GM23338 (cell line): Measurements from ENCODE around the gene LHX4. TPM values are rescaled to one million over a fixed set of nuclear protein-coding genes. Genes with fewer than 3 reads are reported as not detected.

Source experiments
- ATAC-seq: fragments of 200-7000 bp; cut with Tn5 transposase; 3 replicates; pipeline ENCODE4 v1.9.1; 2020
- DNase-seq: peaks from one replicate; pipeline ENCODE4 v3.0.0-alpha.2; 2015; ENCODE audit warnings: low spot score
- H2AFZ ChIP-seq: fragments of 200-600 bp; sonication (generic); 2 replicates; pipeline ENCODE4 v1.8.0; 2016; ENCODE audit warnings: antibody characterized with exemption, mild to moderate bottlenecking, moderate library complexity
- H3F3A ChIP-seq: fragments of 200-600 bp; sonication (generic); replicated peaks from 2 replicates; pipeline ENCODE4 v1.8.0; 2017; ENCODE audit warnings: antibody characterized with exemption, mixed run types, low read depth
- H3K27ac ChIP-seq: fragments of 200-600 bp; sonication (generic); 2 replicates; pipeline ENCODE4 v1.6.1; 2016; ENCODE audit warnings: low read depth
- H3K27me3 ChIP-seq: fragments of 200-600 bp; sonication (generic); 2 replicates; pipeline ENCODE4 v1.8.0; 2016; ENCODE audit warnings: mild to moderate bottlenecking, mixed run types, moderate library complexity; ENCODE audit not compliant: insufficient read depth
- H3K36me3 ChIP-seq: fragments of 200-600 bp; sonication (generic); 2 replicates; pipeline ENCODE4 v1.8.0; 2016; ENCODE audit warnings: mild to moderate bottlenecking; ENCODE audit not compliant: insufficient read depth
- H3K4me1 ChIP-seq: fragments of 200-600 bp; sonication (generic); 2 replicates; pipeline ENCODE4 v1.8.0; 2016; ENCODE audit warnings: mild to moderate bottlenecking, moderate library complexity; ENCODE audit not compliant: insufficient read depth
- H3K4me2 ChIP-seq: fragments of 200-600 bp; sonication (generic); 2 replicates; pipeline ENCODE4 v1.7.1; 2017; ENCODE audit warnings: mixed run types
- H3K4me3 ChIP-seq: fragments of 200-600 bp; sonication (generic); 2 replicates; pipeline ENCODE4 v1.6.1; 2016; ENCODE audit warnings: mixed run types
- H3K79me2 ChIP-seq: fragments of 200-600 bp; sonication (generic); replicated peaks from 2 replicates; pipeline ENCODE4 v1.8.0; 2017; ENCODE audit warnings: mild to moderate bottlenecking; ENCODE audit not compliant: insufficient read depth
- H3K9me2 ChIP-seq: fragments of 200-600 bp; sonication (generic); 2 replicates; pipeline ENCODE4 v1.8.0; 2017; ENCODE audit not compliant: insufficient read depth
- H4K20me1 ChIP-seq: fragments of 200-600 bp; sonication (generic); replicated peaks from 2 replicates; pipeline ENCODE4 v1.8.0; 2017; ENCODE audit warnings: mild to moderate bottlenecking; ENCODE audit not compliant: insufficient read depth
- H3K27ac Mint-ChIP-seq: 2 replicates; pipeline ENCODE4 v1.8.0; 2020; ENCODE audit warnings: inconsistent platforms, mild to moderate bottlenecking, moderate library complexity, mixed read lengths
- H3K27me3 Mint-ChIP-seq: 3 replicates; pipeline ENCODE4 v1.8.0; 2022; ENCODE audit warnings: low read depth, mild to moderate bottlenecking, moderate library complexity, mixed read lengths, inconsistent platforms; ENCODE audit not compliant: insufficient read depth, poor library complexity
- H3K36me3 Mint-ChIP-seq: 3 replicates; pipeline ENCODE4 v1.8.0; 2021; ENCODE audit warnings: low read depth, mild to moderate bottlenecking, inconsistent platforms, moderate library complexity, mixed read lengths
- H3K4me1 Mint-ChIP-seq: 3 replicates; pipeline ENCODE4 v1.8.0; 2020; ENCODE audit warnings: mild to moderate bottlenecking, inconsistent platforms, mixed read lengths
- H3K4me3 Mint-ChIP-seq: 3 replicates; pipeline ENCODE4 v1.8.0; 2021; ENCODE audit warnings: moderate library complexity, mild to moderate bottlenecking, inconsistent platforms, mixed read lengths
- H3K9me3 Mint-ChIP-seq: 3 replicates; pipeline ENCODE4 v1.8.0; 2020; ENCODE audit warnings: moderate library complexity, mild to moderate bottlenecking, inconsistent platforms, mixed read lengths
- CREB1 ChIP-seq: fragments of 250-450 bp; sonication (Bioruptor Pico); IDR thresholded peaks from 2 replicates; pipeline ENCODE4 v1.5.0; 2020; ENCODE audit warnings: low read depth, mild to moderate bottlenecking, moderate library complexity
- CTCF ChIP-seq, 2 experiments: fragments of 200-600 bp in 1 of 2; sonication (generic) in 1 of 2; conservative IDR thresholded peaks; 2 replicates each; pipeline versions ENCODE4 v1.5.1 to v1.6.1; 2016 to 2017; ENCODE audit warnings: antibody characterized with exemption in 2 of 2, low read depth in 2 of 2, mild to moderate bottlenecking in 2 of 2, moderate library complexity in 1 of 2
- ETS1 ChIP-seq: IDR thresholded peaks from 2 replicates; pipeline ENCODE4 v1.6.1; 2016; ENCODE audit warnings: antibody characterized with exemption
- EZH2 ChIP-seq: fragments of 200-600 bp; sonication (generic); IDR thresholded peaks from one replicate; pipeline ENCODE4 v1.8.0; 2017; ENCODE audit warnings: antibody characterized with exemption, mild to moderate bottlenecking, low read depth; ENCODE audit not compliant: unreplicated experiment
- EZH2phosphoT487 ChIP-seq: fragments of 200-600 bp; sonication (generic); IDR thresholded peaks from one replicate; pipeline ENCODE4 v1.8.1; 2018; ENCODE audit warnings: antibody characterized with exemption; ENCODE audit not compliant: unreplicated experiment
- JUNB ChIP-seq: IDR thresholded peaks from one replicate; pipeline ENCODE4 v1.6.1; 2016; ENCODE audit warnings: antibody characterized with exemption; ENCODE audit not compliant: unreplicated experiment
- NANOG ChIP-seq: IDR thresholded peaks from 2 replicates; pipeline ENCODE4 v1.6.1; 2016; ENCODE audit warnings: antibody characterized with exemption, borderline replicate concordance
- POLR2AphosphoS5 ChIP-seq: IDR thresholded peaks from 2 replicates; pipeline ENCODE4 v1.6.1; 2016; ENCODE audit warnings: antibody characterized with exemption, low read depth
- REST ChIP-seq: IDR thresholded peaks from one replicate; pipeline ENCODE4 v1.6.1; 2018; ENCODE audit warnings: antibody characterized with exemption; ENCODE audit not compliant: unreplicated experiment
- STAT1 ChIP-seq: IDR thresholded peaks from one replicate; pipeline ENCODE4 v1.6.1; 2016; ENCODE audit warnings: antibody characterized with exemption; ENCODE audit not compliant: unreplicated experiment
- ZNF114 ChIP-seq: fragments of 250-450 bp; sonication (Bioruptor Pico); IDR thresholded peaks from 2 replicates; pipeline ENCODE4 v1.5.0; 2020; ENCODE audit warnings: mild to moderate bottlenecking, moderate library complexity
- polyA plus RNA-seq: library from polyadenylated mRNA; unstranded; fragments of >200 nt; fragmentation: Nextera tagmentation; extraction: Ambion mirVana; gene quantifications from 2 replicates; pipeline ENCODE4 v1.2.1, GENCODE V29; 2016
- total RNA-seq: library from RNA; depleted of rRNA; stranded (reverse); fragments of >200 nt; shearing (Covaris generic); gene quantifications from 2 replicates; pipeline ENCODE4 v1.2.3, GENCODE V29; 2014

LHX4 gene
- total and polyA plus RNA-seq, 2 experiments from 2014 or later = 1.4 to 2.5 TPM

- TF ChIP-seq REST = no peak
- TF ChIP-seq POLR2AphosphoS5 = no peak
- no peak for TF ChIP-seq ETS1
These were observed 7.9 kb downstream of the LHX4 start (continued) for GRCh38 chr1:180237869-180238476.

- H3K27me3 Mint-ChIP-seq = peaks cover 52% of the 10 kb centered on the region
- Histone ChIP-seq H3K27ac (peak overlapping the region; percentile 83), H3K4me3 (peak overlapping the region; percentile 62), H3K27me3 (peaks cover 51% of the 10 kb centered on the region), H4K20me1 (no peaks in the 10 kb centered on the region), H3F3A (peaks cover 24% of the 10 kb centered on the region), H3K9me2 (no peaks in the 10 kb centered on the region), H3K4me2 (peak overlapping the region; percentile 100), H3K36me3 (no peaks in the 10 kb centered on the region), H3K79me2 (no peaks in the 10 kb centered on the region), H2AFZ (no peak overlapping the region), H3K4me1 (peaks cover 66% of the 10 kb centered on the region)
- DNase-seq = no peak
- peak overlapping the region; percentile 77 for H3K4me3 Mint-ChIP-seq
- peaks cover 82% of the 10 kb centered on the region for H3K4me1 Mint-ChIP-seq
- H3K27ac Mint-ChIP-seq = peak overlapping the region; percentile 76; the same call in 1 of the 2 replicates
- no peaks in the 10 kb centered on the region for H3K36me3 Mint-ChIP-seq
- H3K9me3 Mint-ChIP-seq = no peaks in the 10 kb centered on the region
- ATAC-seq = no peak
- TF ChIP-seq JUNB (no peak), ZNF114 (no peak), REST (no peak), POLR2AphosphoS5 (no peak), ETS1 (no peak), CTCF (conservative IDR thresholded peaks at IDR 0.05; ENCODE audit: low read depth in 2 of 2) (no peak), NANOG (no peak), STAT1 (no peak), CREB1 (CRISPR knock-in tag) (no peak), EZH2phosphoT487 (no peak), EZH2 (no peak)
These were observed 8.6 kb downstream of the LHX4 start for GRCh38 chr1:180238675-180239074.
